ENCODE results near the gene SLC45A2. TPM values are rescaled to one million over a fixed set of nuclear protein-coding genes. Genes with fewer than 3 reads are reported as not detected.

SLC45A2 gene
- polyA plus RNA-seq, 1 of the 3 experiments (the other 2 are of a cell fraction): 0.02 TPM

- Histone ChIP-seq H3K9me2 (no peaks in the 10 kb centered on the region), H3K9ac (no peak within 1 kb of the TSS), H3K27me3 (ENCODE audit: insufficient read depth) (peaks cover 51% of the 10 kb centered on the region), H3K79me2 (ENCODE audit: insufficient read depth) (no peaks in the 10 kb centered on the region), H3K4me3 (ENCODE audit: low read depth in 2 of 2, low read length in 1 of 2) (peak within 1 kb of the TSS; percentile 37 to 60), H3K27ac (ENCODE audit: low read depth in 2 of 2, low read length in 1 of 2) (no peak within 1 kb of the TSS), H3K4me1 (ENCODE audit: control insufficient read depth in 1 of 2, insufficient read depth in 2 of 2, low read depth in 1 of 2, low read length in 1 of 2) (peaks cover 0 to 6% of the 10 kb centered on the region in 2 experiments; a peak in 1 of 4 replicates), H3K36me3 (replicated peaks in 1 of 2; ENCODE audit: control insufficient read depth in 1 of 2, insufficient read depth in 2 of 2, low read length in 1 of 2) (no peaks in the 10 kb centered on the region), H3K4me2 (peak within 1 kb of the TSS; percentile 74), H2AFZ (ENCODE audit: low read depth) (peak within 1 kb of the TSS; percentile 44), H3K9me3 (no peaks in the 10 kb centered on the region), H4K20me1 (ENCODE audit: insufficient read depth) (0 out of 2 replicates have a peak, but pooled peaks cover 4% of the 10 kb centered on the region), H3F3A (replicated peaks; ENCODE audit: insufficient read depth) (no peaks in the 10 kb centered on the region)
- ChIA-PET POLR2A (no interaction called here), CTCF (interaction anchor here (0.7 to 4.4 kb wide), 13 partner anchors 9 to 862 kb away, joined by 3 to 38 read pairs (median 4); partner anchors contain the start of gene ADAMTS12)
- TF ChIP-seq, protein P1, sequence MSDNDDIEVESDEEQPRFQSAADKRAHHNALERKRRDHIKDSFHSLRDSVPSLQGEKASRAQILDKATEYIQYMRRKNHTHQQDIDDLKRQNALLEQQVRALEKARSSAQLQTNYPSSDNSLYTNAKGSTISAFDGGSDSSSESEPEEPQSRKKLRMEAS (IDR thresholded peaks at IDR 0.05; ENCODE audit: low read depth): 0 out of 2 replicates have a peak, but pooled peaks have one; percentile 6
- TF ChIP-seq MXI1 (IDR thresholded peaks at IDR 0.05; ENCODE audit: low read depth, low read length): no peak
- 13% methylated on average over 25 of the region's 45 CpGs for WGBS (ENCODE audit: low lambda C conversion rate)
- DNase-seq: peak; percentile 50
These were observed 48.0 kb downstream of the SLC45A2 start, which contains the start of gene RXFP3 for GRCh38 chr5:33936381-33937016. Gene RXFP3, plus strand, starts transcription at chr5:33936386. Its CDS starts 355 bp downstream, at chr5:33936741.

- Histone ChIP-seq H3K9ac (no peak overlapping the region), H3K27me3 (ENCODE audit: insufficient read depth) (peaks cover 46% of the 10 kb centered on the region), H3K9me3 (no peaks in the 10 kb centered on the region), H3K9me2 (no peaks in the 10 kb centered on the region), H3K4me2 (peak overlapping the region; percentile 74), H3F3A (replicated peaks; ENCODE audit: insufficient read depth) (no peaks in the 10 kb centered on the region), H3K4me1 (ENCODE audit: control insufficient read depth in 1 of 2, insufficient read depth in 2 of 2, low read depth in 1 of 2, low read length in 1 of 2) (peaks cover 0 to 6% of the 10 kb centered on the region in 2 experiments; a peak in 1 of 4 replicates), H2AFZ (ENCODE audit: low read depth) (peak overlapping the region; percentile 44), H3K27ac (ENCODE audit: low read depth in 2 of 2, low read length in 1 of 2) (no peak overlapping the region), H4K20me1 (ENCODE audit: insufficient read depth) (0 out of 2 replicates have a peak, but pooled peaks cover 4% of the 10 kb centered on the region), H3K36me3 (replicated peaks in 1 of 2; ENCODE audit: control insufficient read depth in 1 of 2, insufficient read depth in 2 of 2, low read length in 1 of 2) (no peaks in the 10 kb centered on the region), H3K4me3 (ENCODE audit: low read depth in 2 of 2, low read length in 1 of 2) (peak overlapping the region; percentile 37 to 60), H3K79me2 (ENCODE audit: insufficient read depth) (no peaks in the 10 kb centered on the region)
- WGBS (ENCODE audit: low lambda C conversion rate): 2% methylated on average over 9 of the region's 30 CpGs
- no peak for TF ChIP-seq RAD21 (IDR thresholded peaks at IDR 0.05; ENCODE audit: low read length)
- TF ChIP-seq NFIC (IDR thresholded peaks at IDR 0.05; ENCODE audit: borderline replicate concordance): no peak
- peak; percentile 18; the same call in 1 of the 2 replicates for TF ChIP-seq NRF1 (IDR thresholded peaks at IDR 0.05; ENCODE audit: low read depth, low read length)
- TF ChIP-seq CTCF (IDR thresholded peaks at IDR 0.05): peak; percentile 14
- TF ChIP-seq, protein P2, sequence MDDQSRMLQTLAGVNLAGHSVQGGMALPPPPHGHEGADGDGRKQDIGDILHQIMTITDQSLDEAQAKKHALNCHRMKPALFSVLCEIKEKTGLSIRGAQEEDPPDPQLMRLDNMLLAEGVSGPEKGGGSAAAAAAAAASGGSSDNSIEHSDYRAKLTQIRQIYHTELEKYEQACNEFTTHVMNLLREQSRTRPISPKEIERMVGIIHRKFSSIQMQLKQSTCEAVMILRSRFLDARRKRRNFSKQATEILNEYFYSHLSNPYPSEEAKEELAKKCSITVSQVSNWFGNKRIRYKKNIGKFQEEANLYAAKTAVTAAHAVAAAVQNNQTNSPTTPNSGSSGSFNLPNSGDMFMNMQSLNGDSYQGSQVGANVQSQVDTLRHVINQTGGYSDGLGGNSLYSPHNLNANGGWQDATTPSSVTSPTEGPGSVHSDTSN (IDR thresholded peaks at IDR 0.05): no peak
- TF ChIP-seq, protein P1 (IDR thresholded peaks at IDR 0.05; ENCODE audit: low read depth): 0 out of 2 replicates have a peak, but pooled peaks have one; percentile 1
- TF ChIP-seq, protein P3, sequence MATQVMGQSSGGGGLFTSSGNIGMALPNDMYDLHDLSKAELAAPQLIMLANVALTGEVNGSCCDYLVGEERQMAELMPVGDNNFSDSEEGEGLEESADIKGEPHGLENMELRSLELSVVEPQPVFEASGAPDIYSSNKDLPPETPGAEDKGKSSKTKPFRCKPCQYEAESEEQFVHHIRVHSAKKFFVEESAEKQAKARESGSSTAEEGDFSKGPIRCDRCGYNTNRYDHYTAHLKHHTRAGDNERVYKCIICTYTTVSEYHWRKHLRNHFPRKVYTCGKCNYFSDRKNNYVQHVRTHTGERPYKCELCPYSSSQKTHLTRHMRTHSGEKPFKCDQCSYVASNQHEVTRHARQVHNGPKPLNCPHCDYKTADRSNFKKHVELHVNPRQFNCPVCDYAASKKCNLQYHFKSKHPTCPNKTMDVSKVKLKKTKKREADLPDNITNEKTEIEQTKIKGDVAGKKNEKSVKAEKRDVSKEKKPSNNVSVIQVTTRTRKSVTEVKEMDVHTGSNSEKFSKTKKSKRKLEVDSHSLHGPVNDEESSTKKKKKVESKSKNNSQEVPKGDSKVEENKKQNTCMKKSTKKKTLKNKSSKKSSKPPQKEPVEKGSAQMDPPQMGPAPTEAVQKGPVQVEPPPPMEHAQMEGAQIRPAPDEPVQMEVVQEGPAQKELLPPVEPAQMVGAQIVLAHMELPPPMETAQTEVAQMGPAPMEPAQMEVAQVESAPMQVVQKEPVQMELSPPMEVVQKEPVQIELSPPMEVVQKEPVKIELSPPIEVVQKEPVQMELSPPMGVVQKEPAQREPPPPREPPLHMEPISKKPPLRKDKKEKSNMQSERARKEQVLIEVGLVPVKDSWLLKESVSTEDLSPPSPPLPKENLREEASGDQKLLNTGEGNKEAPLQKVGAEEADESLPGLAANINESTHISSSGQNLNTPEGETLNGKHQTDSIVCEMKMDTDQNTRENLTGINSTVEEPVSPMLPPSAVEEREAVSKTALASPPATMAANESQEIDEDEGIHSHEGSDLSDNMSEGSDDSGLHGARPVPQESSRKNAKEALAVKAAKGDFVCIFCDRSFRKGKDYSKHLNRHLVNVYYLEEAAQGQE (IDR thresholded peaks at IDR 0.05; ENCODE audit: low read depth, low read length): peak; percentile 98
- ChIA-PET POLR2A (no interaction called here), CTCF (interaction anchor here (0.7 to 4.4 kb wide), 20 partner anchors 9 to 861 kb away, joined by 3 to 38 read pairs (median 4); partner anchors contain the start of gene ADAMTS12)
- peak; percentile 67 for DNase-seq
These were observed 48.5 kb downstream of the SLC45A2 start for GRCh38 chr5:33936004-33936380.
